PFSK-1 (cell line): ENCODE measurements around the gene ITGA7.

ENCODE experiments used
- POLR2AphosphoS5 ChIP-seq: IDR thresholded peaks from 2 replicates; pipeline ENCODE4 v1.6.1; 2012; ENCODE audit warnings: low read depth, mild to moderate bottlenecking, control low read depth, low read length, moderate library complexity
- REST ChIP-seq, 2 experiments: IDR thresholded peaks; 2 replicates each; pipeline versions ENCODE4 v1.6.1 to v1.8.0; 2011 to 2012; ENCODE audit warnings: low read depth in 2 of 2, low read length in 2 of 2, control low read depth in 1 of 2, inconsistent platforms in 1 of 2, mild to moderate bottlenecking in 1 of 2, moderate library complexity in 1 of 2; ENCODE audit not compliant: insufficient read depth in 1 of 2
- SIN3A ChIP-seq: IDR thresholded peaks from 2 replicates; pipeline ENCODE4 v1.6.1; 2012; ENCODE audit warnings: mild to moderate bottlenecking, low read length, moderate library complexity, borderline replicate concordance; ENCODE audit not compliant: insufficient read depth
- TAF1 ChIP-seq: IDR thresholded peaks from 2 replicates; pipeline ENCODE4 v1.6.1; 2012; ENCODE audit warnings: low read length, control low read depth, borderline replicate concordance; ENCODE audit not compliant: insufficient read depth

GRCh38 chr12:55681142-55682077 is 26.3 kb downstream of the ITGA7 start:
- TF ChIP-seq POLR2AphosphoS5 (no peak), REST (IDR thresholded peaks at IDR 0.05; ENCODE audit: insufficient read depth in 1 of 2, low read depth in 2 of 2, low read length in 2 of 2) (no peak), TAF1 (no peak), SIN3A (no peak)
